Measurements from ENCODE around the gene SYF2.
"Not testable (repeated sequence)": the region's sequence is repeated elsewhere in the genome, so short reads cannot be mapped to it uniquely, and the experiment has no call there.

SYF2 gene

DNA sequence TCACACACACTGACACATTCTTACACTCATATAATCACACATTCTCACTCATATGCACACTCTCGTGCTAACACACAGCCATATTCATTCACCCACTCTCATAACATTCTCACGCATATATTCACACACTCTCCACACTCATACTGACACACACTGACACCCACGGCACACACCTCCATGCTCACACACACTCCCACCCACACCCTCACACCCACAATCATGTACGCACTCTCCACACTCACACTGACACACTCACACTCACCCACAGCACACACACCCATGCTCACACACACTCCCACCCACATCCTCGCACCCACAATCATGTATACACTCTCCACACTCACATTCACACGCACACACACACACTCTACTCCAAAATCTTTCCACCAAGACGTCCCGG lies 38.2 kb downstream of the SYF2 start:
- Histone ChIP-seq H3K27me3 (ENCODE audit: control insufficient read depth in 1 of 2, insufficient read depth in 2 of 2, low read length in 2 of 2) (peaks cover 15 to 17% of the 10 kb centered on the region in 2 donors), H3K4me3 (ENCODE audit: low read length in 2 of 2) (no peak overlapping the region), H3K27ac (ENCODE audit: low read length) (no peak overlapping the region), H3K36me3 (ENCODE audit: control insufficient read depth in 2 of 2, insufficient read depth in 2 of 2, low read length in 2 of 2) (no peaks in the 10 kb centered on the region), H3K9me3 (ENCODE audit: control insufficient read depth in 2 of 2, low read length in 2 of 2) (no peaks in the 10 kb centered on the region), H3K4me1 (ENCODE audit: control insufficient read depth, insufficient read depth, low read length) (peaks cover 3% of the 10 kb centered on the region), H3K9ac (ENCODE audit: low read length in 2 of 2) (no peak overlapping the region)

DNA sequence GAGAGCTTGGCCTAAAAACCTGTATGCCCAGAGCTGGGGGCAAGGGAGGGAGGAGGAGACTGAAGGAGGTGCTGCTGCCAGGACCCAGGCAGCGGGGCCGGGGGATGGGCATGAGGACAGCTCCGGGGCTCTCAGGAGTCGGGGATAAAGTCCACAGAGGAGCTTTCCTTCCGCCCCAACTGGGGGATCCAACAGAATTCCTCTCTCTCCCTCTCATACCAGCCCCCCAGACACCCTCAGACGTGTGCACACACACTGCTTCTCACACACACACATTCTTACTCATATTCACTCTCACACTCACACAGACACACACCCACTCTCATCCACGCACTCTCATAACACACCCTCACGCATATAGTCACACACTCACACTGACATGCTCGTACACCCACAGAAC lies 39.1 kb downstream of the SYF2 start:
- Histone ChIP-seq H3K27ac (ENCODE audit: low read length) (no peak overlapping the region), H3K9ac (ENCODE audit: low read length in 2 of 2) (no peak overlapping the region), H3K9me3 (ENCODE audit: control insufficient read depth in 2 of 2, low read length in 2 of 2) (no peaks in the 10 kb centered on the region), H3K27me3 (ENCODE audit: control insufficient read depth in 1 of 2, insufficient read depth in 2 of 2, low read length in 2 of 2) (peaks cover 15 to 17% of the 10 kb centered on the region in 2 donors), H3K4me3 (ENCODE audit: low read length in 2 of 2) (no peak overlapping the region), H3K36me3 (ENCODE audit: control insufficient read depth in 2 of 2, insufficient read depth in 2 of 2, low read length in 2 of 2) (no peaks in the 10 kb centered on the region), H3K4me1 (ENCODE audit: control insufficient read depth, insufficient read depth, low read length) (no peaks in the 10 kb centered on the region)

DNA sequence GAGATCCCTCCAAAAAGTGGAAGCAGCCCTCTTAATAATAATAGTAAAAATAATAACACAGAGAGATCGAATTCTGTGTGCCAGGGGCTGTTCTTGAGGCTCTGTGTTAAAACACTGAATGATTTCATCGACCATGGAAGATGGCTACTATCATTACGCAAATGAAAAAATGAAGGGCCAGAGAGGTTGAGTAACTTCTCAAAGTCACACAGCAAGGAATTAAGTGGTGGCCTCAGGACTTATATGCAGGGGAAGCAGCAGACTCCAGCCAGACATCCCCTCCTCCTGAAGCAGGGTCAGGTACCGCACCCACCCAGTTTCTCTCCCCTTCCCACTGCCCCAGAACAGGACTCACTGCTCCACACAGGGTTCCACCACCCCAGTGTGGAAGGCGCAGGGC lies 40.1 kb downstream of the SYF2 start:
- peaks cover 15 to 17% of the 10 kb centered on the region in 2 donors for H3K27me3 ChIP-seq (ENCODE audit: control insufficient read depth in 1 of 2, insufficient read depth in 2 of 2, low read length in 2 of 2)
- H3K27ac ChIP-seq (ENCODE audit: low read length) = no peak overlapping the region
- H3K9me3 ChIP-seq (ENCODE audit: control insufficient read depth in 2 of 2, low read length in 2 of 2) = no peaks in the 10 kb centered on the region
- no peak overlapping the region for H3K9ac ChIP-seq (ENCODE audit: low read length in 2 of 2)
- no peak overlapping the region for H3K4me3 ChIP-seq (ENCODE audit: low read length in 2 of 2)
- H3K36me3 ChIP-seq (ENCODE audit: control insufficient read depth in 2 of 2, insufficient read depth in 2 of 2, low read length in 2 of 2) = no peaks in the 10 kb centered on the region
- no peaks in the 10 kb centered on the region for H3K4me1 ChIP-seq (ENCODE audit: control insufficient read depth, insufficient read depth, low read length)

DNA sequence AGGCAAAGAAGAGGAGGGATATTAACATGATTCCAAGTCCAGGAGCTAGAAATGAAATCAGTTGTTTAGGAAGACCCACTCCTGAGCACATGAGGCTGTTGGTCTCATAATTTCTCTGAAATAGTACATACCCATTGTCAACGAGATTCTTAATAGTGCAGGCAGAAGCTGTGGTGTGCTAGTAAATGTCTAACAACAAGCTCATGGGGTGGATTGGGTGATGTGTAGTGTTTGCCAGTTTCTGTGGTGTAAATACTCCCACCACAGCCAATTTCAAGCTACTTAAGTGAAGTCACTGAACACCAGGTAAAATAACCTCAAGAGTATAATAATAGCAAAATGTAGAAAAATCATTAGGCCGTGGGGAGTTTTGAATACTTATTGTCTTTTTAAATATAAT lies 42.0 kb downstream of the SYF2 start:
- Histone ChIP-seq H3K9me3 (ENCODE audit: control insufficient read depth in 2 of 2, low read length in 2 of 2) (no peaks in the 10 kb centered on the region), H3K9ac (ENCODE audit: low read length in 2 of 2) (no peak overlapping the region), H3K27ac (ENCODE audit: low read length) (no peak overlapping the region), H3K4me3 (ENCODE audit: low read length in 2 of 2) (no peak overlapping the region), H3K4me1 (ENCODE audit: control insufficient read depth, insufficient read depth, low read length) (no peaks in the 10 kb centered on the region), H3K36me3 (ENCODE audit: control insufficient read depth in 2 of 2, insufficient read depth in 2 of 2, low read length in 2 of 2) (no peaks in the 10 kb centered on the region), H3K27me3 (ENCODE audit: control insufficient read depth in 1 of 2, insufficient read depth in 2 of 2, low read length in 2 of 2) (peaks cover 10 to 12% of the 10 kb centered on the region in 2 donors)

DNA sequence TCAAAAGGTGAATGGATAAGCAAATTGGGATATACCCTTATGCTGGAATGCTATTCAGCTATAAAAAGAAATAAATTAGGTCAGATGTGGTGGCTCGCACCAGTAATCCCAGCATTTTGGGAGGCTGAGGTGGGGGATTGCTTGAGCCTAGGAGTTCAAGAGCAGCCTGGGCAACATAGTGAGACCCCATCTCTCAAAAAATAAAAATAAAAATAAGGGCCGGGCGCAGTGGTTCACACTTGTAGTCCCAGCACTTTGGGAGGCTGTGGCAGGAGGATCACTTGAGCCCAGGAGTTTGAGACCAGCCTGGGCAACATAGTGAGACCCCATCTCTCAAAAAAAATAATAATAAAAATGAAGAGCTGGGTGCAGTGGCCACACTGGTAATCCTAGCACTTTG lies 44.4 kb downstream of the SYF2 start:
- not testable (repeated sequence) for H3K27ac ChIP-seq (ENCODE audit: low read length); H3K9me3 ChIP-seq (ENCODE audit: control insufficient read depth in 2 of 2, low read length in 2 of 2); H3K36me3 ChIP-seq (ENCODE audit: control insufficient read depth in 2 of 2, insufficient read depth in 2 of 2, low read length in 2 of 2); H3K4me1 ChIP-seq (ENCODE audit: control insufficient read depth, insufficient read depth, low read length); H3K9ac ChIP-seq (ENCODE audit: low read length in 2 of 2); H3K4me3 ChIP-seq (ENCODE audit: low read length in 2 of 2)
- H3K27me3 ChIP-seq (ENCODE audit: control insufficient read depth in 1 of 2, insufficient read depth in 2 of 2, low read length in 2 of 2) = peaks cover 6 to 10% of the 10 kb centered on the region in 2 donors

DNA sequence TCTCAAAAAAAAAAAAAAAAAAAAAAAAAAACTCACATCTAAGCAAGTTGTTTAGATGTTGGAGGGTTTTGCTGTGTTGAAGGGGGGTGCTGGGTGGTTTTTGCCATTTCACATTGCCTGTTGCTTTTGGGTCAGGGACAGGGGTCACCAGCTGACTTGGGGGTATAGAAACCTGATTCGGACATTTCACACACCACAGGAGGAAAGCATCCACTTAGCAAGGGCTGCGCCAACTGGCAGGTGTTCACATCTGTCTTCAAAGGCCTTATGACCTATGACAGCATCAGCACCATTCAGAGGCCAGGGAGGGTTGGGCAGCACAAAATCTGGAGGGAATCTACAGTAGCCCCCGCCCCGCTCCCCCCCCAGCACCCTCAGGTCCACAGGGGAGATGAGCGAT lies 45.2 kb downstream of the SYF2 start:
- Histone ChIP-seq H3K27ac (ENCODE audit: low read length) (no peak overlapping the region), H3K4me1 (ENCODE audit: control insufficient read depth, insufficient read depth, low read length) (no peaks in the 10 kb centered on the region)

DNA sequence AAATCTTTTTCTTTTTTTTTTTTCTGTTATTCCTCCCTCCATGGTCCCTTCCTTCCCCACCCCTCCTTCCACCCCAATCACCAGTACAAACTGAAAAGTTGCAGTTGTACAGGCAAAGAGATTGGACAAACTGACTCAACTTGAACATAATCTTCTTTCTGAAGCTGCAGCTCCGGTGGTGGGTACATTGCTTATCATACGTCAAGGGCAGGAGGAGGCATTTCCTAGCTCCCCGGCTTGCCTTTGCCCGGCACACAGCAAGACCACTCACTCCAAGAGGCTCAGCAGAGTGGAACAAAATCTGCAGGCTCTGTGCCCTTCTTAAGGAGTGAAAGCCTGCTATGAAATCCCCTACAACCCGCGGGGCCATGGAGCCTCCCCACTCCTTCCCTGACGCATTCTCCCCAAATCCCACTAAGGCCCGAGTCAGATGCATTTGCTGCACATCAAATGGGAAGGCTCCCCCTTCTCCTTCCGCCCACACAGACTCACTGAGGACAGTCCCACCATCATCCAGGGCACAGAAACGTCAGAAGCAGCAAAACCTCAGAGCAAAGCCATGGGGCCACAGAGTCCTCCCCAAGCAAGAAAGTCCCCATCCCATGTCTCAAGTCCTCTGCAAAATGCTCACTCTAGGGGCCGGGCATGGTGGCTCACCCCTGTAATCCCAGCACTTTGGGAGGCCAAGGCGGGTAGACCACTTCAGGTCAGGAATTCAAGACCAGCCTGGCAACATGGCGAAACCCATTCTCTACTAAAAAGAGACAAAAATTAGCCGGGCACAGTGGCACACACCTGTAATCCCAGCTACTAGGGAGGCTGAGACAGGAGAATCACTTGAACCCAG lies 45.9 kb downstream of the SYF2 start:
- H3K4me1 ChIP-seq (ENCODE audit: control insufficient read depth, insufficient read depth, low read length) = no peaks in the 10 kb centered on the region

More for the DNA sequence above, 45.2 kb downstream of the SYF2 start:
- Histone ChIP-seq H3K4me3 (ENCODE audit: low read length in 2 of 2) (no peak overlapping the region), H3K27me3 (ENCODE audit: control insufficient read depth in 1 of 2, insufficient read depth in 2 of 2, low read length in 2 of 2) (peaks cover 4 to 6% of the 10 kb centered on the region in 2 donors), H3K9me3 (ENCODE audit: control insufficient read depth in 2 of 2, low read length in 2 of 2) (no peaks in the 10 kb centered on the region), H3K9ac (ENCODE audit: low read length in 2 of 2) (no peak overlapping the region), H3K36me3 (ENCODE audit: control insufficient read depth in 2 of 2, insufficient read depth in 2 of 2, low read length in 2 of 2) (no peaks in the 10 kb centered on the region)

DNA sequence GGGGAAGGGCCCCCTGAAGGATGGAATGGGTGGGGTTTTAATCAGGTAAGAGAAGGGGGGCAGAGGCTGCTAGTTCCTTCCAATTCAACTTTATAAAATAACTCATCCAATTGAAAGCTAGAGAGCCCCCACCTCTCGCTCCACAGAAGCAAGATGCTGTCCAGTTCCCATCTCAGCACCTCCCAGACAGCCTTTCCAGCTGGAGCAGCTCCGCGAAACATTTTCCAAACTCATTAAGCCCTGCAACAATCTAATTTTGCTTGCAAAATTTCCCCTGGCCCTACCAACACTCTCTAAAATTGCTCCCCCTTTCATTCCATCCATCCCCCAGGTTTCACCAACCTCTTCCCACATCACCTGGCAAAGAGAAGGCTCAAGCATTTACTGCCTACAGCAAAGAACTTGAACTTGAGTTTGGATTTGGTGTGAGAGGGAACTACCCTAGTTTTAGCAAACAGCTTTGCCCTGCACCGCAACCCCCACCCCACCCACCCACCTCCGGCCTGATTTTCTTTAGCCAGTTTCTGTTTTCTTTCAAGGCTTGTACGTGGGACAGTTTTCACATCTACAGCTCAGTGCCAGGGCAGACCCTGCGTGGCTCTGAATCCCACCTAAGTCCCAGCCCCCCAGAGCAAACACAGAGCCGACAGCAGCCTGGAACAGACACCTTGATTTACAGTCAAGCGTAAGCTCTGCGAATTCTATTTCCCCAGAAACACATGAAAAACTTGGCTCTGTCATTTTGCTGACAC lies 46.7 kb downstream of the SYF2 start:
- H3K9me3 ChIP-seq (ENCODE audit: control insufficient read depth in 2 of 2, low read length in 2 of 2) = no peaks in the 10 kb centered on the region
- H3K36me3 ChIP-seq (ENCODE audit: control insufficient read depth in 2 of 2, insufficient read depth in 2 of 2, low read length in 2 of 2) = no peaks in the 10 kb centered on the region
- no peak overlapping the region for H3K4me3 ChIP-seq (ENCODE audit: low read length in 2 of 2)
- H3K9ac ChIP-seq (ENCODE audit: low read length in 2 of 2) = no peak overlapping the region
- H3K4me1 ChIP-seq (ENCODE audit: control insufficient read depth, insufficient read depth, low read length) = no peaks in the 10 kb centered on the region
- no peak overlapping the region for H3K27ac ChIP-seq (ENCODE audit: low read length)
- H3K27me3 ChIP-seq (ENCODE audit: control insufficient read depth in 1 of 2, insufficient read depth in 2 of 2, low read length in 2 of 2) = peaks cover 3 to 6% of the 10 kb centered on the region in 2 donors

More for the DNA sequence above, 45.9 kb downstream of the SYF2 start:
- Histone ChIP-seq H3K27me3 (ENCODE audit: control insufficient read depth in 1 of 2, insufficient read depth in 2 of 2, low read length in 2 of 2) (peaks cover 3 to 6% of the 10 kb centered on the region in 2 donors), H3K9ac (ENCODE audit: low read length in 2 of 2) (no peak overlapping the region), H3K36me3 (ENCODE audit: control insufficient read depth in 2 of 2, insufficient read depth in 2 of 2, low read length in 2 of 2) (no peaks in the 10 kb centered on the region), H3K4me3 (ENCODE audit: low read length in 2 of 2) (no peak overlapping the region), H3K9me3 (ENCODE audit: control insufficient read depth in 2 of 2, low read length in 2 of 2) (no peaks in the 10 kb centered on the region), H3K27ac (ENCODE audit: low read length) (no peak overlapping the region)

DNA sequence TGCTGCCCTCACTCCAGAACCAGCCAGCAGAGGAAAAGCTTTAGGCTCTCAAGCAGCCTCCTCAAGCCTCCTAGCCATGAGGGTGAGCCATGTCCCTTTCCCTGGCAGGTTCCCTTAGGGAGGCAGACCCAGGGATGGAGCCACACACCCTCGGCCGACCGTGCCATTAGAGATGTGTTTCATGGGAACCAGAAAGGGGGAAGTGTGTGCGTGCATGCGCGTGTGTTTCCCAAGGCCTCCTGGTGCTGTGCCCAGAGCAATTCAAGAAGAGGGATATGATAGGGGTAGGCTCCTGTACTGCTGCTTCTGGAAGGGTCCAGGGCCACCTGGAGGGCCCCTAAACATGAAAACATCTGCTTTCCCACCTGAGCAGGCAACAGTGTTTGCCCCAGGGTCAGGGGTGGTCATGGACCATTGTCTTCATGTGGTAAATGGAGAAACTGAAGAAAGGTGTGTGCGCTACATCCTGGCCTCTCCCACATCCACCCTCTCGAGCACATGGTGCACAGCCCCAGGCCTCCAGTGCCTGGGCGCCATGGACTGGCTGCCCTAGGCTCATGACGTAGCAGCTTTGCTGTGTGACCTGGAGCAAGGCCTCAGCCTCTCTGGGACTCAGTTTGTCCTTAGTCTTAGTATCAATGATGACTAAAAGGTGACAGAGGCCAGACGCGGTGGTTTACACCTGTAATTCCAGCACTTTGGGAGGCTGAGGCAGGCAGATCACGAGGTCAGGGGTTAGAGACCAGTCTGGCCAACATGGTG lies 48.1 kb downstream of the SYF2 start:
- no peaks in the 10 kb centered on the region for H3K9me3 ChIP-seq (ENCODE audit: control insufficient read depth in 2 of 2, low read length in 2 of 2)
- no peak overlapping the region for H3K4me3 ChIP-seq (ENCODE audit: low read length in 2 of 2)
- peaks cover 3 to 6% of the 10 kb centered on the region in 2 donors for H3K27me3 ChIP-seq (ENCODE audit: control insufficient read depth in 1 of 2, insufficient read depth in 2 of 2, low read length in 2 of 2)
- no peak overlapping the region for H3K27ac ChIP-seq (ENCODE audit: low read length)
- H3K9ac ChIP-seq (ENCODE audit: low read length in 2 of 2) = no peak overlapping the region
- H3K36me3 ChIP-seq (ENCODE audit: control insufficient read depth in 2 of 2, insufficient read depth in 2 of 2, low read length in 2 of 2) = no peaks in the 10 kb centered on the region
- no peaks in the 10 kb centered on the region for H3K4me1 ChIP-seq (ENCODE audit: control insufficient read depth, insufficient read depth, low read length)

DNA sequence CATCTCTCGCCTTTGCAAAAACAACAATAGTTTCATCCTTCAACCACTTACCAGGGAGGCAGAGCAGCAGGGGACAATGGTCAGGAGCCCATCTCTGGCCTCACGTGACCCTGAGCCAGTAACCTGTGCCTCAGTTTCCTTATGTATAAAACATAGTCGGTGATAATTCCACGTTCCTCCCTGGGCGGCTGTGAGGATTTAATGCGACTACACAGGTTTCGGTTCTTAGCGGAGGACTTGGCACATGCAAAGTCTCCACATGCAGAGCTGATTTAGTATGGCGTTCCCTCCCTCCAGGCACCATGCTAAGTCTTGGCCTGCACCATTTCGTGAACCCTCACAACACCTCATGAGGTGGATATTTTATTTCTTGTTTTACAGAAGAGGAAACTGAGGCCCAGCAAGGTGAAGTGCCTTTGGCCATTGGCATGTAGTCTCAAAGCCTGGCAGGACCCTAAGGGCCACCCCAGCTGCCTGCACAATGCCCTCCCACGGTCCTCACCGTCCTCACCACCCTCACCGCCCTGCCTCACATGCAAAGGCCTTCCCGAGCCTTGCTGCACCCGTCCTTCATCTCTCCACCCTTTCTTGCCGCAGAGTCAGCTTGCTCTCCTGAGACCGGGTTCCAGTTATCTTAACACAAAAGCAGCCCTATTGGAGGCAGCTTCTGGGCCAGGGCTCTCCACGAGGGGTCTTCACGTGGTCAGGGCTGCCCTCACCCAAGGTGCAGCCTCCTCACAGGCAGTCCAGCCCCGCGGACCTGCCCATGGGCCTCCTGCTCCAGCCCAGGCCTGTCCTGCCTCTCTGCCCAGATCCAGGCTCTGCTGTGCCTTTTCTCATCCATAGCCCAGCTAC lies 48.9 kb downstream of the SYF2 start:
- Histone ChIP-seq H3K36me3 (ENCODE audit: control insufficient read depth in 2 of 2, insufficient read depth in 2 of 2, low read length in 2 of 2) (no peaks in the 10 kb centered on the region), H3K9me3 (ENCODE audit: control insufficient read depth in 2 of 2, low read length in 2 of 2) (no peaks in the 10 kb centered on the region), H3K27ac (ENCODE audit: low read length) (no peak overlapping the region), H3K4me3 (ENCODE audit: low read length in 2 of 2) (no peak overlapping the region), H3K4me1 (ENCODE audit: control insufficient read depth, insufficient read depth, low read length) (no peaks in the 10 kb centered on the region), H3K9ac (ENCODE audit: low read length in 2 of 2) (no peak overlapping the region), H3K27me3 (ENCODE audit: control insufficient read depth in 1 of 2, insufficient read depth in 2 of 2, low read length in 2 of 2) (peaks cover 3 to 6% of the 10 kb centered on the region in 2 donors)

All from stomach smooth muscle (tissue), 2 donors.